IgD-negative memory B cell (primary cell): Measurements from ENCODE around the gene RNF25. TPM values are rescaled to one million over a fixed set of nuclear protein-coding genes. Genes with fewer than 3 reads are reported as not detected.

ENCODE experiments used
- H3K27ac Mint-ChIP-seq, 3 donors: one replicate each; pipeline ENCODE4 v1.8.0; 2020 to 2022; ENCODE audit warnings: mild to moderate bottlenecking in 3 of 3, mixed read lengths in 3 of 3, moderate library complexity in 1 of 3
- H3K27me3 Mint-ChIP-seq: one replicate; pipeline ENCODE4 v1.8.0; 2021; ENCODE audit warnings: mixed read lengths
- H3K36me3 Mint-ChIP-seq: one replicate; pipeline ENCODE4 v1.8.0; 2020; ENCODE audit warnings: mild to moderate bottlenecking, mixed read lengths
- H3K4me1 Mint-ChIP-seq, 3 donors: one replicate each; pipeline ENCODE4 v1.8.0; 2020 to 2022; ENCODE audit warnings: mixed read lengths in 3 of 3, mild to moderate bottlenecking in 1 of 3
- H3K4me3 Mint-ChIP-seq, 4 donors: one replicate each; pipeline ENCODE4 v1.8.0; 2020 to 2022; ENCODE audit warnings: mild to moderate bottlenecking in 4 of 4, mixed read lengths in 4 of 4, moderate library complexity in 3 of 4
- H3K9me3 Mint-ChIP-seq, 3 donors: one replicate each; pipeline ENCODE4 v1.8.0; 2020 to 2021; ENCODE audit warnings: mixed read lengths in 3 of 3, mild to moderate bottlenecking in 1 of 3
- polyA plus RNA-seq: library from polyadenylated mRNA; unstranded; fragments of 300-500 nt; fragmentation: Illumina TruSeq; gene quantifications from one replicate; pipeline ENCODE4 v1.2.3, GENCODE V29; 2021

Gene RNF25
- polyA plus RNA-seq, result 23.4 TPM

- peak within 1 kb of the TSS; percentile 97 to 98 (median 98) for H3K27ac Mint-ChIP-seq
- no peaks in the 10 kb centered on the region for H3K27me3 Mint-ChIP-seq
- H3K36me3 Mint-ChIP-seq, result peaks cover 3% of the 10 kb centered on the region
- H3K9me3 Mint-ChIP-seq, result no peaks in the 10 kb centered on the region
- H3K4me1 Mint-ChIP-seq, result peaks cover 19 to 23% (median 21%) of the 10 kb centered on the region in 3 donors
- H3K4me3 Mint-ChIP-seq, result peak within 1 kb of the TSS; percentile 95 to 100 (median 98)
Observed at GRCh38 chr2:218671654-218672566, at the start of gene RNF25, which contains the start of gene STK36. TSS of gene RNF25 (minus strand) at chr2:218672002. CDS start at chr2:218671970, 32 bp downstream. TSS of gene STK36 (plus strand) at chr2:218672086. CDS start at chr2:218672830, 744 bp downstream.

GRCh38 chr2:218721488-218721887 lies 49.7 kb upstream of the RNF25 start:
- Mint-ChIP-seq H3K9me3 (peaks cover 0 to 7% (median 0%) of the 10 kb centered on the region in 3 donors), H3K27ac (no peak overlapping the region), H3K4me3 (no peak overlapping the region), H3K4me1 (peaks cover 0 to 14% (median 11%) of the 10 kb centered on the region in 3 donors), H3K27me3 (no peaks in the 10 kb centered on the region), H3K36me3 (peaks cover 18% of the 10 kb centered on the region)

- H3K36me3 Mint-ChIP-seq, result peaks cover 16% of the 10 kb centered on the region
- H3K4me1 Mint-ChIP-seq, result peaks cover 0 to 14% (median 11%) of the 10 kb centered on the region in 3 donors
- H3K27me3 Mint-ChIP-seq, result no peaks in the 10 kb centered on the region
- no peak overlapping the region for H3K4me3 Mint-ChIP-seq
- H3K27ac Mint-ChIP-seq, result no peak overlapping the region
- H3K9me3 Mint-ChIP-seq, result no peaks in the 10 kb centered on the region
Observed at GRCh38 chr2:218720048-218721041, 48.5 kb upstream of the RNF25 start.

GRCh38 chr2:218719457-218719856 lies 47.7 kb upstream of the RNF25 start:
- Mint-ChIP-seq H3K9me3 (no peaks in the 10 kb centered on the region), H3K4me3 (no peak overlapping the region), H3K27me3 (no peaks in the 10 kb centered on the region), H3K4me1 (peaks cover 0 to 14% (median 11%) of the 10 kb centered on the region in 3 donors), H3K36me3 (peaks cover 14% of the 10 kb centered on the region), H3K27ac (no peak overlapping the region)

- peaks cover 9% of the 10 kb centered on the region for H3K36me3 Mint-ChIP-seq
- no peaks in the 10 kb centered on the region for H3K27me3 Mint-ChIP-seq
- no peak overlapping the region for H3K27ac Mint-ChIP-seq
Observed at GRCh38 chr2:218718058-218718457, 46.3 kb upstream of the RNF25 start.

GRCh38 chr2:218717262-218717661 lies 45.5 kb upstream of the RNF25 start:
- Mint-ChIP-seq H3K27me3 (no peaks in the 10 kb centered on the region), H3K4me1 (peaks cover 6 to 15% (median 15%) of the 10 kb centered on the region in 3 donors), H3K27ac (peak overlapping the region in 1 of 3 donors; percentile 76), H3K36me3 (peaks cover 9% of the 10 kb centered on the region), H3K4me3 (no peak overlapping the region), H3K9me3 (no peaks in the 10 kb centered on the region)

More at GRCh38 chr2:218718058-218718457, 46.3 kb upstream of the RNF25 start:
- Mint-ChIP-seq H3K9me3 (no peaks in the 10 kb centered on the region), H3K4me1 (peaks cover 6 to 18% (median 15%) of the 10 kb centered on the region in 3 donors), H3K4me3 (peak overlapping the region in 1 of 4 donors; percentile 60)

- Mint-ChIP-seq H3K36me3 (peaks cover 9% of the 10 kb centered on the region), H3K27me3 (no peaks in the 10 kb centered on the region), H3K9me3 (no peaks in the 10 kb centered on the region), H3K27ac (no peak overlapping the region), H3K4me3 (no peak overlapping the region), H3K4me1 (peaks cover 10 to 24% (median 19%) of the 10 kb centered on the region in 3 donors)
Observed at GRCh38 chr2:218716070-218716469, 44.3 kb upstream of the RNF25 start.

- Mint-ChIP-seq H3K4me3 (peak overlapping the region in 2 of 4 donors; percentile 7 to 15), H3K27me3 (no peaks in the 10 kb centered on the region), H3K27ac (peak overlapping the region in 1 of 3 donors; percentile 9), H3K36me3 (no peaks in the 10 kb centered on the region), H3K9me3 (no peaks in the 10 kb centered on the region), H3K4me1 (peaks cover 10 to 19% (median 14%) of the 10 kb centered on the region in 3 donors)
Observed at GRCh38 chr2:218713922-218714321, 42.1 kb upstream of the RNF25 start.

GRCh38 chr2:218711550-218711929 lies 39.7 kb upstream of the RNF25 start:
- H3K4me3 Mint-ChIP-seq, result peak overlapping the region; percentile 89 to 98 (median 96)
- H3K36me3 Mint-ChIP-seq, result no peaks in the 10 kb centered on the region
- H3K4me1 Mint-ChIP-seq, result peaks cover 12 to 16% (median 14%) of the 10 kb centered on the region in 3 donors
- H3K9me3 Mint-ChIP-seq, result no peaks in the 10 kb centered on the region
- H3K27ac Mint-ChIP-seq, result peak overlapping the region; percentile 89 to 96 (median 94)
- H3K27me3 Mint-ChIP-seq, result no peaks in the 10 kb centered on the region

- Mint-ChIP-seq H3K36me3 (no peaks in the 10 kb centered on the region), H3K27ac (peak within 1 kb of the TSS; percentile 89 to 96 (median 94)), H3K9me3 (no peaks in the 10 kb centered on the region), H3K4me1 (peaks cover 12 to 16% (median 14%) of the 10 kb centered on the region in 3 donors), H3K27me3 (peaks cover 2% of the 10 kb centered on the region), H3K4me3 (peak within 1 kb of the TSS; percentile 89 to 98 (median 96))
Observed at GRCh38 chr2:218710687-218711549, 39.1 kb upstream of the RNF25 start, which contains the start of gene TTLL4. TSS of gene TTLL4 (plus strand) at chr2:218710835. CDS start at chr2:218737677, 26,842 bp downstream.

GRCh38 chr2:218710334-218710686 lies 38.5 kb upstream of the RNF25 start:
- H3K4me1 Mint-ChIP-seq, result peaks cover 12 to 16% (median 14%) of the 10 kb centered on the region in 3 donors
- no peaks in the 10 kb centered on the region for H3K9me3 Mint-ChIP-seq
- no peaks in the 10 kb centered on the region for H3K36me3 Mint-ChIP-seq
- H3K27ac Mint-ChIP-seq, result peak overlapping the region; percentile 89 to 96 (median 94)
- H3K4me3 Mint-ChIP-seq, result peak overlapping the region; percentile 89 to 98 (median 96)
- H3K27me3 Mint-ChIP-seq, result peaks cover 2% of the 10 kb centered on the region

GRCh38 chr2:218709908-218710307 lies 38.1 kb upstream of the RNF25 start:
- Mint-ChIP-seq H3K27ac (peak overlapping the region in 2 of 3 donors; percentile 34 to 46), H3K9me3 (no peaks in the 10 kb centered on the region), H3K4me1 (peaks cover 12 to 16% (median 14%) of the 10 kb centered on the region in 3 donors), H3K36me3 (no peaks in the 10 kb centered on the region), H3K27me3 (peaks cover 2% of the 10 kb centered on the region), H3K4me3 (peak overlapping the region in 2 of 4 donors; percentile 43 to 65)

GRCh38 chr2:218708086-218708485 lies 36.3 kb upstream of the RNF25 start:
- Mint-ChIP-seq H3K27ac (peak overlapping the region in 1 of 3 donors; percentile 74), H3K36me3 (no peaks in the 10 kb centered on the region), H3K27me3 (peaks cover 2% of the 10 kb centered on the region), H3K9me3 (no peaks in the 10 kb centered on the region), H3K4me1 (peaks cover 4 to 9% (median 6%) of the 10 kb centered on the region in 3 donors), H3K4me3 (peak overlapping the region in 1 of 4 donors; percentile 53)
